ENCODE results near the gene ODF2L. TPM values are rescaled to one million over a fixed set of nuclear protein-coding genes. Genes with fewer than 3 reads are reported as not detected.

ODF2L gene
- total RNA-seq, 4 donors from 2014 or later = 1.7 to 5.4 (median 2.4) TPM

DNA sequence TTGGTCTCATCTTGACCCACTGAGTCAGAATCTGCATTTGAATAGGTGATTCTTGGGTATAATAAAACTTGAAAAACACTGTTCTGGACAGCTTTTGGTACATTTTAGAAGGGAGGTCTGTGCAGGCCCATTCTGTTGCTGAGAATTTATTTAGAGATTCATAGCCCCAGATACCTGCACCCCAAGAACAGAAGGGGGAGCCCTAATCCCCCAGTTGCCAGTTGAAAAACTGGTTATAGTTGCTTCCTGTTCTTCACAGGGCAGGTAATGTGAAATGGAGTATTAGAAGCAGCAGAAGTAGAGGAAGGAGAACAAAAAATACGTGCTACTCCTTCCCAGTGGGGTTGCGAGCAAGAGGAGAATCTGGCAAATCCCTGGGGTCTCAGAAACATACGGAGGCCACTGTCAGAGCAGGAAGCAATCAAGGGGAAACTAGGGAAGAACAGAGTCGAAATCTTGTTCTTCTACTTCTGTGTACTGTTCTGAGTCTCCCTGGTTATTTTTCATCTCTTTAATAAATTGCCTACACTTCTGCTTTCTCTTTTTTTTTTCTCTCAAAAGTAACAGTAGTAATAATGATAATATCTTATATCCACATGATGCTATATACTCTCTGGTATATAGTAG, 23.3 kb upstream of the ODF2L start:
- Histone ChIP-seq H3K4me3 (no peak overlapping the region), H3K36me3 (no peaks in the 10 kb centered on the region), H3K27ac (no peak overlapping the region), H3K27me3 (no peaks in the 10 kb centered on the region), H3K9me3 (no peaks in the 10 kb centered on the region), H3K4me1 (peaks cover 4 to 9% of the 10 kb centered on the region in 2 donors)
- no peak for TF ChIP-seq POLR2A (IDR thresholded peaks at IDR 0.05)
- TF ChIP-seq, protein P1, sequence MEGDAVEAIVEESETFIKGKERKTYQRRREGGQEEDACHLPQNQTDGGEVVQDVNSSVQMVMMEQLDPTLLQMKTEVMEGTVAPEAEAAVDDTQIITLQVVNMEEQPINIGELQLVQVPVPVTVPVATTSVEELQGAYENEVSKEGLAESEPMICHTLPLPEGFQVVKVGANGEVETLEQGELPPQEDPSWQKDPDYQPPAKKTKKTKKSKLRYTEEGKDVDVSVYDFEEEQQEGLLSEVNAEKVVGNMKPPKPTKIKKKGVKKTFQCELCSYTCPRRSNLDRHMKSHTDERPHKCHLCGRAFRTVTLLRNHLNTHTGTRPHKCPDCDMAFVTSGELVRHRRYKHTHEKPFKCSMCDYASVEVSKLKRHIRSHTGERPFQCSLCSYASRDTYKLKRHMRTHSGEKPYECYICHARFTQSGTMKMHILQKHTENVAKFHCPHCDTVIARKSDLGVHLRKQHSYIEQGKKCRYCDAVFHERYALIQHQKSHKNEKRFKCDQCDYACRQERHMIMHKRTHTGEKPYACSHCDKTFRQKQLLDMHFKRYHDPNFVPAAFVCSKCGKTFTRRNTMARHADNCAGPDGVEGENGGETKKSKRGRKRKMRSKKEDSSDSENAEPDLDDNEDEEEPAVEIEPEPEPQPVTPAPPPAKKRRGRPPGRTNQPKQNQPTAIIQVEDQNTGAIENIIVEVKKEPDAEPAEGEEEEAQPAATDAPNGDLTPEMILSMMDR (IDR thresholded peaks at IDR 0.05 in 4 of 5, conservative IDR thresholded peaks at IDR 0.05 in 1 of 5) = no peak
- ATAC-seq = no peak
- in situ Hi-C loops (cut with MboI; ENCODE audit: low sequenced_read_pairs in 4 of 4) (no loop called here), intact Hi-C loops (cut with DNase I; ENCODE audit: low total_unique reads) (no loop called here)
- DNase-seq = no peak

DNA sequence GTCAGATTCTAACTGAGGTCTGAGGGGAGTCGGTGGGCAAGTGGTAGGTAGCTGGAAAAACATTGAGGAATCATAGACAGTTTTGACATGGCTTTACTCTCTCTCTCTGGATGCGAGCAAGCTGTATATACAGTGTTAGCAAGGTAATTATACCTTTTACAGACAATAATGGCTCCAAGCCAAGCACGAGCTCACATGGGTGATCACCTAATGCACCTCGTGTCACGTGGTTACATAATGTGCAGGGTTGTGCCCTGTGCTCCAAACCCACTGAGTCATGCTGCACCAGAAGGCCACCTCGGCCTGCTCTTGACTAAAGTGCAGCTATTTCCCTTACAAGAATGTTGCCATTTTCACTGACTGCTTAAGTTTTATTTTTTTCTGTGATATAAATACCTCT, 20.2 kb upstream of the ODF2L start:
- in situ Hi-C loops (cut with MboI; ENCODE audit: low sequenced_read_pairs in 4 of 4) (no loop called here), intact Hi-C loops (cut with DNase I; ENCODE audit: low total_unique reads) (no loop called here)
- no peak for ATAC-seq
- Histone ChIP-seq H3K36me3 (no peaks in the 10 kb centered on the region), H3K9me3 (no peaks in the 10 kb centered on the region), H3K4me3 (no peak overlapping the region), H3K4me1 (no peaks in the 10 kb centered on the region), H3K27me3 (no peaks in the 10 kb centered on the region), H3K27ac (no peak overlapping the region)
- DNase-seq = no peak
- TF ChIP-seq, protein P1 (IDR thresholded peaks at IDR 0.05 in 4 of 5, conservative IDR thresholded peaks at IDR 0.05 in 1 of 5) = no peak
- no peak for TF ChIP-seq POLR2A (IDR thresholded peaks at IDR 0.05)

DNA sequence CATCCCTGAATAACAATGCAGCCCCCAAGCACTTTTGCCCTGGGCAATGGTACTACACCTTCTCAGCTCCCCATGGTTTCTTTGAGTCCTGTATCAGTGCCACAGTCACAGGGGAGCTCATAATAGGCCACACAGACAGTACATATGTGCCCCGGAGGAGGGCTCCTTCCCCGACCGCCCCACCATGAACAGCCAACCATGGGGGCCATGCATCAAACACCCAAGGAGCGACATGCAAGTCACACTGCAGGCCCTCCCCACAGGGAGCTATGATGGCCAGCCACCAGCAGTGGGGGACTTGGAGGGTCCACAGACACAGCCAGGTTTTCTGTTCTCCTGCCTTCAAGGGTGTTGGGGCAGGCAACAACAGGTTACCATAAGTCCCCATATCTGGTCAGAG, 14.8 kb upstream of the ODF2L start:
- in situ Hi-C loops (cut with MboI; ENCODE audit: low sequenced_read_pairs in 4 of 4) (no loop called here), intact Hi-C loops (cut with DNase I; ENCODE audit: low total_unique reads) (no loop called here)
- DNase-seq = no peak
- no peak overlapping the region for H3K27ac ChIP-seq
- no peaks in the 10 kb centered on the region for H3K36me3 ChIP-seq
- H3K4me1 ChIP-seq = no peaks in the 10 kb centered on the region
- H3K9me3 ChIP-seq = no peaks in the 10 kb centered on the region
- no peak overlapping the region for H3K4me3 ChIP-seq
- TF ChIP-seq, protein P1 (IDR thresholded peaks at IDR 0.05 in 4 of 5, conservative IDR thresholded peaks at IDR 0.05 in 1 of 5) = no peak
- TF ChIP-seq POLR2A (IDR thresholded peaks at IDR 0.05) = no peak
- no peak for ATAC-seq
- no peaks in the 10 kb centered on the region for H3K27me3 ChIP-seq

- H3K4me1 ChIP-seq = no peaks in the 10 kb centered on the region
- in situ Hi-C loops (cut with MboI; ENCODE audit: low sequenced_read_pairs in 4 of 4) = no loop called here
- ATAC-seq (no peak), DNase-seq (no peak)
- no peaks in the 10 kb centered on the region for H3K27me3 ChIP-seq
- H3K36me3 ChIP-seq = no peaks in the 10 kb centered on the region
- no peak overlapping the region for H3K27ac ChIP-seq
- no peak overlapping the region for H3K4me3 ChIP-seq
- no peaks in the 10 kb centered on the region for H3K9me3 ChIP-seq
- no peak for TF ChIP-seq POLR2A (IDR thresholded peaks at IDR 0.05)
- TF ChIP-seq, protein P1 (IDR thresholded peaks at IDR 0.05 in 4 of 5, conservative IDR thresholded peaks at IDR 0.05 in 1 of 5) = no peak
- intact Hi-C loops (cut with DNase I; ENCODE audit: low total_unique reads) = no loop called here
Observed at GRCh38 chr1:86409416-86410021, 13.4 kb upstream of the ODF2L start.
